Left ventricle myocardium inferior (tissue), 1 donor: ENCODE measurements around the gene MELTF. TPM values are rescaled to one million over a fixed set of nuclear protein-coding genes. Genes with fewer than 3 reads are reported as not detected.

Experiments used
- DNase-seq: peaks from one replicate; pipeline ENCODE4 v3.0.0-alpha.2; 2020
- H3K27ac ChIP-seq: fragments of 200-600 bp; replicated peaks from 2 replicates; pipeline ENCODE4 v1.8.0; 2021
- H3K27me3 ChIP-seq: fragments of 200-600 bp; 2 replicates; pipeline ENCODE4 v1.8.0; 2021; ENCODE audit warnings: low read depth
- H3K36me3 ChIP-seq: fragments of 200-600 bp; 2 replicates; pipeline ENCODE4 v1.8.0; 2021
- H3K4me1 ChIP-seq: fragments of 200-600 bp; 2 replicates; pipeline ENCODE4 v1.8.0; 2021
- H3K4me3 ChIP-seq: fragments of 200-600 bp; 2 replicates; pipeline ENCODE4 v1.8.0; 2021; ENCODE audit warnings: mild to moderate bottlenecking, moderate library complexity
- H3K9me3 ChIP-seq: fragments of 200-600 bp; replicated peaks from 2 replicates; pipeline ENCODE4 v1.8.0; 2021
- CTCF ChIP-seq: fragments of 200-600 bp; IDR thresholded peaks from 2 replicates; pipeline ENCODE4 v1.8.0; 2021; ENCODE audit warnings: antibody characterized with exemption, mild to moderate bottlenecking, borderline replicate concordance
- intact Hi-C: fragments of 100-400 bp; cut with micrococcal nuclease; formaldehyde crosslinking; loops from one replicate; pipeline ENCODE4 v1.11.0; 2022
- total RNA-seq: library from RNA; stranded (reverse); fragmentation: NEBNext Ultra II Directional; extraction: Animal tissue kit (Norgen Biotek cat#: 25700); gene quantifications from one replicate; pipeline ENCODE4 v1.2.1, GENCODE V29; 2021
- donor health status: DM: no; HTN: yes; CAD: no; lungs with severe emphysema.

Gene MELTF
- total RNA-seq, 1 donor from 2014 or later, result 9.6 TPM

GRCh38 chr3:197021729-197022404 is 7.8 kb downstream of the MELTF start:
- no peak overlapping the region for H3K4me3 ChIP-seq
- no peak overlapping the region for H3K27ac ChIP-seq
- peaks cover 9% of the 10 kb centered on the region for H3K4me1 ChIP-seq
- no peaks in the 10 kb centered on the region for H3K9me3 ChIP-seq
- TF ChIP-seq CTCF, result no peak
- intact Hi-C loops, result no loop called here
- H3K27me3 ChIP-seq, result peaks cover 40% of the 10 kb centered on the region
- H3K36me3 ChIP-seq, result no peaks in the 10 kb centered on the region
- DNase-seq, result no peak

GRCh38 chr3:197021231-197021630 is 8.4 kb downstream of the MELTF start:
- intact Hi-C loops, result no loop called here
- no peak overlapping the region for H3K27ac ChIP-seq
- H3K4me3 ChIP-seq, result no peak overlapping the region
- no peaks in the 10 kb centered on the region for H3K9me3 ChIP-seq
- no peak for TF ChIP-seq CTCF
- no peaks in the 10 kb centered on the region for H3K36me3 ChIP-seq
- no peak for DNase-seq
- H3K27me3 ChIP-seq, result peaks cover 40% of the 10 kb centered on the region
- peaks cover 9% of the 10 kb centered on the region for H3K4me1 ChIP-seq

- Histone ChIP-seq H3K36me3 (no peaks in the 10 kb centered on the region), H3K9me3 (no peaks in the 10 kb centered on the region), H3K27me3 (peaks cover 42% of the 10 kb centered on the region), H3K4me3 (no peak overlapping the region), H3K27ac (no peak overlapping the region), H3K4me1 (peaks cover 9% of the 10 kb centered on the region)
- no peak for DNase-seq
- intact Hi-C loops, result no loop called here
- no peak for TF ChIP-seq CTCF
Observed at GRCh38 chr3:197019535-197019934, 10.1 kb downstream of the MELTF start.

GRCh38 chr3:197019021-197019420 is 10.6 kb downstream of the MELTF start:
- no peak for TF ChIP-seq CTCF
- intact Hi-C loops, result no loop called here
- H3K4me1 ChIP-seq, result peaks cover 9% of the 10 kb centered on the region
- DNase-seq, result no peak
- no peaks in the 10 kb centered on the region for H3K36me3 ChIP-seq
- H3K27ac ChIP-seq, result no peak overlapping the region
- H3K9me3 ChIP-seq, result no peaks in the 10 kb centered on the region
- H3K4me3 ChIP-seq, result no peak overlapping the region
- peaks cover 37% of the 10 kb centered on the region for H3K27me3 ChIP-seq

GRCh38 chr3:197017003-197017402 is 12.6 kb downstream of the MELTF start:
- no peaks in the 10 kb centered on the region for H3K9me3 ChIP-seq
- H3K4me1 ChIP-seq, result no peaks in the 10 kb centered on the region
- no peak for DNase-seq
- H3K36me3 ChIP-seq, result no peaks in the 10 kb centered on the region
- TF ChIP-seq CTCF, result no peak
- H3K27me3 ChIP-seq, result peaks cover 18% of the 10 kb centered on the region
- no peak overlapping the region for H3K27ac ChIP-seq
- no peak overlapping the region for H3K4me3 ChIP-seq
- intact Hi-C loops, result no loop called here
